ENCODE results near the gene SPINK5.

The SPINK5 gene

DNA sequence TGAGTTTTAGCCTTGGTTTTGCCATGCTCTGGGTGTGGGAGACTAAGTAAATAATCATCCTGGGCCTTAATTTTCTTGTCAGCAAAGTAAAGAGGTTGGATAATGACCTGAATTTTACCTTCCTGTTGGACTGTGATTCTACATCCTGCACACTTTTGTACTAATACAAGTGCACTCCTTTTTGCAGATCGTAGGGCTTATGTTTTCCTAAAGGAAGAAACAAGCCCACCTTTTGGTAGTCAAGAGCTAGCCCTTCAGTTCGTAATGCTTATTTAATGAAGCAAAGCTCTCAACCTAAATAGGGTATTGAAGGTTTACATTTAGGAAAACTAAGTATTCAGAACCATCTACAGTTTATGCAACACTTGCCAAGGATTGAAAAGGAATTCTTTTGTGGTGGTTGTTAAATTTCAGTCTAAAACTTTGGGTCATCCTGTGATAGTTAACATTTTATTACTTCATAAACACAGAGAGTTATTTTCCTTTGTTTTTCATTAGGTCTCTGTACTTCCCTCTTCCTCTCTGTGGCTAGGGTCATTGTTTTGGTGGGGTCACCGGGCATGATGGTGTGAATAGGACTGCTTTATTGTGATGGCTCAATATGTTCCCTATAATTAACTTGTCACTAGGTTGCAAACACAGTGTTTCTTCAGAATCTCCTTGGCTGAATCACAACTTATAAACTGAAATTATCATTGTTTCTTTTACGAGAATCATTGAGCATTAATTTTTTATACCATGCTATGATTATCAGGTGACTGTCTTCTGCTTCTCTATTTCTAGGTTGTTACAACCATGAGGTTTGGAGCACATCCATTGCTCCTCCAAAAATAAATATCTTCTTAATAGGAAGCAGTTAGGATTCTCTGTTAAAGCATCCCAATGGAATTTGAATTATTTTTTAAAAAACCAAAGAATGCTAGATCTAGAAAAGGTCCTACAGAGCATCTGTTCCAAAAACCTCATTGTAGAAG is 28.5 kb downstream of the SPINK5 start:
- DNase-seq (ENCODE audit: low read depth in 3 of 3) = no peak

DNA sequence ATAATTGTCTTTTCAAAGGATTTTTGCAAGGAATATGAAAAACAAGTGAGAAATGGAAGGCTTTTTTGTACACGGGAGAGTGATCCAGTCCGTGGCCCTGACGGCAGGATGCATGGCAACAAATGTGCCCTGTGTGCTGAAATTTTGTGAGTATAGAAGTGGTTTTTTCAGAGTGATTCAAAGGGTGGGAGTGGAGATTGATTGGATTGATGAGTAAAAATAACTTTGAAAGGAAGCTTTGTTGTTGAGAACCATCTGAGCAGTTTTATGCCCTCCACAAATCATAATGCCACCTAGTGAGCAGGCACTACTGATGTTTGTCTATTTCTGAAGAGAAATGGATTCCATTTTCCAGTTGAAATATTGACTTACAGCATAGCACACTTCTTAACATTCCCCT is 30.6 kb downstream of the SPINK5 start:
- no peak for DNase-seq (ENCODE audit: low read depth in 3 of 3)

- DNase-seq (ENCODE audit: low read depth in 3 of 3) = no peak
Measured at GRCh38 chr5:148104226-148104625, 40.4 kb downstream of the SPINK5 start.

GRCh38 chr5:148107608-148108007 is 43.8 kb downstream of the SPINK5 start:
- DNase-seq (ENCODE audit: low read depth in 3 of 3) = no peak

- no peak for DNase-seq (ENCODE audit: low read depth in 3 of 3)
Measured at GRCh38 chr5:148113243-148113642, 49.5 kb downstream of the SPINK5 start.

GRCh38 chr5:148120317-148120716 is 56.5 kb downstream of the SPINK5 start:
- no peak for DNase-seq (ENCODE audit: low read depth in 3 of 3)

GRCh38 chr5:148125641-148126040 is 61.9 kb downstream of the SPINK5 start:
- DNase-seq (ENCODE audit: low read depth in 3 of 3) = no peak

DNA sequence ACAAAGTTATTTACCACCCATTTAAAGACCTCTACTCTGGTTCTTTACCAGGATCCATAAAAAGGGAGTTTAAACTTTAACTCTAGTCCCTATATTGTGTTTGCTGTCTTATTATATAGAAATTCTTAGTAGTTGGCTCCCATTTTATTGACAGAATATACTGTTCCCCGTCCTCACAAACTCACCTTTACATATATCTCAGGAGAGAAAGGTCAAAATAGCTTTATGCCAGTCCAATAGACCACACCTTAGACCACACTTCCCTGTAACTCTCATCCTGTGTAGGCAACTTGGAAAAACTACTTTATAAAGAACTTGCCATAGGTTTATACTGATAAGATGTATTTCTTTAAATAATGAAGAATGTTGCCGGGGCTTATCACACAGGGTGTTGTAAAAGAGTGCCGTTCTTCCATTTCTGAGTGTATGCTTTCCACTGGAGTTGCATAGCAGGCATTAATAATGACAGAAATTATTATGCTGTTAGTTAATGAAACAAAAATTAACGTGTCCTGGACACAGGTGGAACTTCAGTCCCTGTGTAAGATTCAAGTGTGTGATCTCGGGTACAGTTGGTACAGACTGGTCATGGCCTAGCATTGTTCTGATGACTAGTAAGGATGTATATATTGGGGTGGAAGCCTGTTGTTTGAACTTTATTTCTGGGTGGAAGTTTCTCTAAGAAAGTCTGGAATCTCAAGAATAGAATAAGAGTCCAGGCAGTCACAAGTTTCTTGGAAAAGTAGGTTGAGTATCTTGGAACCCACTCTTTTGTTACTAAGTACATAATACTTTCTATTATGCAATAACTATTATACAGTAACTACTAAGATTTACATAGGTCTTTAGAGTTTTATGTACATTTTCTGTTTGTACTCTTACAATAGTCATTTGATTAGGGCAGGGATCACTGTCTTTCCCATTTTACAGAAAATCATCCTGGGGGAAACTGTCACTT is 71.6 kb downstream of the SPINK5 start:
- DNase-seq (ENCODE audit: low read depth in 3 of 3) = no peak

GRCh38 chr5:148140846-148141245 is 77.1 kb downstream of the SPINK5 start:
- no peak for DNase-seq (ENCODE audit: low read depth in 3 of 3)

DNA sequence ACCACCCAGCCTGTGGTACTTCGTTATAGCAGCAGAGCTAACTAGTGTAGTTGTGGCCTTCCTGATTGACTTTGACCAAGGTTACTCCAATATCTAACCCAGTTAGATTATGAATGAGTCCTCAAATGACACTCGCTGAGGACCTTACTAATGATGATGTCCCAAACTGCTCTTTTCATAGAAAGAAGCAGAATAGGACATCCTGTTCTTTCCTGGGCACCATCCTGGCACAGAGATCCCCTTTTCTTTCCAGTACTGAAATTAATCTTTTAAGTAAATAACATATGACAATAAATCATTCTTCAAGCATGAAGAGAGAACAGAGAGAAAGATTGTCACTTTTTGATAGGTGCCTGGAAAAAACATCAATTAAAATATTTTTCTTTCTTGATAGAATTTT is 77.9 kb downstream of the SPINK5 start:
- no peak for DNase-seq (ENCODE audit: low read depth in 3 of 3)

GRCh38 chr5:148145916-148146315 is 82.1 kb downstream of the SPINK5 start:
- no peak for DNase-seq (ENCODE audit: low read depth in 3 of 3)

DNA sequence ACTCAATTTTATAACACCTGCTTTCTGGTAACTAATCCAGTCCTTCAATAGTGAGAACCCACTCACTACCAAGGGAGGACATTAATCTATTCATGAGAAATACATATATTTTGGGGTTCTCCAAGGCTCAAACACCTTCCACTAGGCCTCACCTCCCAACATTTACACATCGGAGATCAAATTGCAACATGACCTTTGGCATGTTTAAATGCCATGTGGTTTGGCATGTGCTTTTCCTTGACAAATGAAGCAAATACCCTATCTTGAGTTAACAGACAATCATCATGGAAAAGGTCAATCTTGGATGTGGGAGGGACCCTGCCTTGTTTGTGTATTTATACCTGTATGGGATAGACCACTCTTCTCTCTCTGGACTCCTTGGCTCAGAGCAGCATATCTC is 82.7 kb downstream of the SPINK5 start:
- no peak for DNase-seq (ENCODE audit: low read depth in 3 of 3)

- DNase-seq (ENCODE audit: low read depth in 3 of 3) = no peak
Measured at GRCh38 chr5:148147415-148147814, 83.6 kb downstream of the SPINK5 start.

DNA sequence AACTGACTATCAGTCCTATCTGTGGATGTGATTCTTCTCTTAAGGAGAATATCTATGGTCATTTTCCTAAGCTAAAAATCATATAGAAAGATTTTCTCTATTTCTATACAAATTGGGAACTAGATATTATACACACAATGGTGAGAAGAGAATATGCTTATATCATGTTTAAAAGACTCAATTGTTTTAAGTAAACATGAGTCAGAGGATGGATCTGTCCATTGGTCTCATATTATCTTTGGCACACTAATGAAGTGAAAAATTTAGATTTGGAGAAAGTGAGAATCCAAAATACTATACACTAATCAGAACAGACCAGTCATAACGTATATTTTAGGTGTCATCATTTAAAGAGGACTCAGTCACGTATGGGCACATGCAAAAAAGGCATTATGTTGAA is 88.1 kb downstream of the SPINK5 start:
- no peak for DNase-seq (ENCODE audit: low read depth in 3 of 3)

GRCh38 chr5:148152781-148153180 is 89.0 kb downstream of the SPINK5 start:
- no peak for DNase-seq (ENCODE audit: low read depth in 3 of 3)

- DNase-seq (ENCODE audit: low read depth in 3 of 3) = no peak
Measured at GRCh38 chr5:148156609-148157008, 92.8 kb downstream of the SPINK5 start.

DNA sequence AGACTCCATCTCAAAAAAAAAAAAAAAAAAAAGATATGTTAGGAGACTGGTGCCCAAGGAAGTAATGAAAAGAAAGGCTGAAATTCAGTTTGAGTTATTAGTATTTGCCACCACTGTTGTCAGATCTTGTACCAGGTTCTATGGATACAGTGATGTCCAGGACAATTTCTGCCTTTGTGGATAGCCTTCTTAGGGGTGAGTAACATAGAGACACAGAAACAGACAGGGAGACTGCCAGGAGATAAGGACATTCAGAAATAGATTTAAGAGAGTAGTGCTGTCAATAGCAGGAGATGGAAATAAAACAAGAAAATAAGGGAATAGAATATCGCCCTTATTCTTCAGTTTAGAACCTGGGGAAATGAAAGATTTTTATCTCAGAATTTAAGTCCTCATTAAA is 98.3 kb downstream of the SPINK5 start:
- DNase-seq (ENCODE audit: low read depth in 3 of 3) = no peak

GRCh38 chr5:148163345-148163744 is 99.6 kb downstream of the SPINK5 start:
- no peak for DNase-seq (ENCODE audit: low read depth in 3 of 3)

GRCh38 chr5:148166550-148167283 is 102.9 kb downstream of the SPINK5 start:
- no peak for DNase-seq (ENCODE audit: low read depth in 3 of 3)

- DNase-seq (ENCODE audit: low read depth in 3 of 3) = no peak
Measured at GRCh38 chr5:148168246-148168645, 104.5 kb downstream of the SPINK5 start, which contains the start of gene SPINK14. SPINK14 (plus strand) TSS chr5:148168546; CDS start chr5:148169733, 1,187 bp downstream.

DNA sequence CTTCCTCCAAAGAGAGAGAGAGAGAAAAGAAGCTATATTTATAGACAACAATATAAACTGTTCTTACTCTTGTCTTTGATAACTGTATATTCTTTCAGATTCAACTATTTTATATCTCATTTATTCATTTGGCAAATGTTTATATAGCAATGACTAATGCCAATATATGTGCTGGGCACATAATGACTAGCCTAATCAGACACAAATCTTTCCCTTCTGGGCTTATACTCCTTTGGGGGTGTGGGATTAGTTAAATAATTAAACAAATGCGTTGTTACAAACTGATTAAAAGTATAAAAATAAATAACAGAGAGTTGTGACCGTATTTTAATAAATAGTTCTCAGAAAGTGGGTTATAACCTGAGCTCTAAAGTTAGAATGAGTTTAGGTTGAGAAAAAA is 108.6 kb downstream of the SPINK5 start:
- DNase-seq (ENCODE audit: low read depth in 3 of 3) = no peak

DNA sequence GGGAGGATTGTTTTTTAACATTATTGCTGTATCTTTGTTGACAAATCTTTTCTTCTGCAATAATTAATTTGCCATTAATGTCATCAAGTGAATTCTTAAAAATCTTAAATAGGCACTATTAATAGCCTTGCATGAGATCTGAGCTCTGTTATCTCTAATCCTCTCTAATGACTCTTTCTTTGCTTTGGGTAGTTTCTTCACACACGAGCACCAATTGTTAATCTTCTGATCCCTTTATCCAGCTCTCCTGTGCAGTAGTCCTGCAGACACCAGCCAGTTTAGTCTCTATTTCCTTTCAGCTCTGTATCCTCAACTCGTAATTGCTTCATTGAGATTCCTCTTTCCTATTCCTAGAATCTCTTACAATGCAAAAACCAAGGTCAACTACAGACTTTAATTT is 112.7 kb downstream of the SPINK5 start:
- DNase-seq (ENCODE audit: low read depth in 3 of 3) = no peak
